Measurements from ENCODE around the gene LMO2.

GRCh38 chr11:33940538-33940815 is 48.6 kb upstream of the LMO2 start:
- TF ChIP-seq POLR2AphosphoS5 (IDR thresholded peaks at IDR 0.05; ENCODE audit: low read depth, low read length) (no peak), CTCF (IDR thresholded peaks at IDR 0.05) (no peak), SIN3A (IDR thresholded peaks at IDR 0.05; ENCODE audit: borderline replicate concordance, insufficient read depth, low read depth, low read length) (no peak)
